H1 (cell line): ENCODE results near the gene PPP2R2D. TPM values are rescaled to one million over a fixed set of nuclear protein-coding genes. Genes with fewer than 3 reads are reported as not detected.

Experiments used
- CTCF ChIA-PET: fragments of 300-600 bp; sonication (Branson Sonifier 250); formaldehyde crosslinking; loops from one replicate; lab custom pipeline; 2021; ENCODE audit not compliant: partially characterized antibody; lab: Charles Lee
- POLR2A ChIA-PET: fragments of 300-600 bp; sonication (Branson Sonifier 250); formaldehyde crosslinking; loops from one replicate; lab custom pipeline; 2021; ENCODE audit warnings: inconsistent platforms; ENCODE audit not compliant: partially characterized antibody; lab: Charles Lee
- DNase-seq, 2 experiments: peaks; one replicate each; pipeline versions ENCODE4 v3.0.0 to v3.0.0-alpha.2; 2010 to 2022; ENCODE audit warnings: low spot score in 2 of 2, low read depth in 1 of 2, mixed read lengths in 1 of 2
- FAIRE-seq: peaks from 2 replicates; lab custom pipeline; 2011; peaks lifted over from hg19 to GRCh38; lab: Jason Lieb, UNC
- H2AFZ ChIP-seq: 2 replicates; pipeline ENCODE4 v1.8.1; 2012; ENCODE audit warnings: low read length, inconsistent platforms
- H2AK5ac ChIP-seq: 2 replicates; pipeline ENCODE4 v1.6.1; 2013; ENCODE audit warnings: low read depth, low read length
- H2BK120ac ChIP-seq: replicated peaks from 2 replicates; pipeline ENCODE3; 2013; ENCODE audit warnings: low read depth, low read length, inconsistent platforms
- H2BK12ac ChIP-seq: 2 replicates; pipeline ENCODE4 v1.6.1; 2013; ENCODE audit warnings: low read depth, low read length
- H2BK15ac ChIP-seq: 2 replicates; pipeline ENCODE4 v1.6.1; 2013; ENCODE audit warnings: low read length
- H2BK20ac ChIP-seq: 2 replicates; pipeline ENCODE4 v1.6.1; 2013; ENCODE audit warnings: low read length
- H2BK5ac ChIP-seq: 2 replicates; pipeline ENCODE4 v1.6.1; 2013; ENCODE audit warnings: low read depth, low read length
- H3K14ac ChIP-seq: 2 replicates; pipeline ENCODE4 v1.6.1; 2013; ENCODE audit warnings: inconsistent platforms; ENCODE audit not compliant: insufficient read length
- H3K18ac ChIP-seq: 2 replicates; pipeline ENCODE4 v1.6.1; 2013; ENCODE audit warnings: low read length; ENCODE audit errors: extremely low read depth
- H3K23ac ChIP-seq: 2 replicates; pipeline ENCODE4 v1.6.1; 2013; ENCODE audit warnings: inconsistent platforms; ENCODE audit not compliant: insufficient read length
- H3K23me2 ChIP-seq: 2 replicates; pipeline ENCODE4 v1.6.1; 2013; ENCODE audit warnings: low read depth, low read length
- H3K27ac ChIP-seq: 2 replicates; pipeline ENCODE4 v1.6.1; 2011; ENCODE audit warnings: low read depth, low read length, inconsistent platforms
- H3K27me3 ChIP-seq, 4 experiments: replicated peaks in 1 of 4; 1 replicate in 1 of 4; 2 replicates in 3 of 4; pipeline versions ENCODE4 v1.6.1 to v1.8.1; 2011 to 2013; ENCODE audit warnings: low read length in 3 of 4, mild to moderate bottlenecking in 3 of 4, inconsistent platforms in 2 of 4, mixed read lengths in 2 of 4, moderate library complexity in 1 of 4; ENCODE audit not compliant: control insufficient read depth in 3 of 4, insufficient read depth in 3 of 4; ENCODE audit errors: extremely low read depth in 1 of 4
- H3K36me3 ChIP-seq, 4 experiments: 2 replicates each; pipeline versions ENCODE4 v1.6.1 to v1.8.1; 2011 to 2013; ENCODE audit warnings: mild to moderate bottlenecking in 4 of 4, low read length in 3 of 4, moderate library complexity in 2 of 4, control low read depth in 1 of 4, inconsistent platforms in 1 of 4; ENCODE audit not compliant: insufficient read depth in 4 of 4, control insufficient read depth in 2 of 4
- H3K4ac ChIP-seq: replicated peaks from 2 replicates; pipeline ENCODE3; 2013; ENCODE audit warnings: low read length, low read depth, mixed read lengths, inconsistent platforms; ENCODE audit not compliant: insufficient read length
- H3K4me1 ChIP-seq, 4 experiments: replicated peaks in 1 of 4; 1 replicate in 1 of 4; 2 replicates in 3 of 4; pipeline versions ENCODE4 v1.6.1 to v1.8.1; 2011 to 2013; ENCODE audit warnings: low read length in 3 of 4, inconsistent platforms in 2 of 4, mixed read lengths in 1 of 4; ENCODE audit not compliant: insufficient read depth in 4 of 4, control insufficient read depth in 3 of 4
- H3K4me2 ChIP-seq, 2 experiments: 2 replicates each; pipeline versions ENCODE4 v1.6.1 to v1.8.1; 2011 to 2013; ENCODE audit warnings: low read depth in 2 of 2, low read length in 2 of 2, control low read depth in 1 of 2, inconsistent platforms in 1 of 2, mild to moderate bottlenecking in 1 of 2; ENCODE audit not compliant: insufficient read depth in 1 of 2
- H3K4me3 ChIP-seq, 4 experiments: fragments of 200-600, 300-600 bp in 1 of 4; sonication (generic), shearing (Covaris generic), sonication (Bioruptor Twin) in 1 of 4; 2 replicates each; pipeline versions ENCODE4 v1.5.1 to v1.8.1; 2011 to 2016; ENCODE audit warnings: low read length in 4 of 4, low read depth in 3 of 4, control low read depth in 2 of 4, inconsistent platforms in 2 of 4, mild to moderate bottlenecking in 2 of 4, mixed read lengths in 1 of 4, moderate library complexity in 1 of 4; ENCODE audit not compliant: insufficient read depth in 2 of 4; ENCODE audit errors: extremely low read depth in 1 of 4
- H3K56ac ChIP-seq: replicated peaks from 2 replicates; pipeline ENCODE3; 2013; ENCODE audit warnings: low read depth, mild to moderate bottlenecking, mixed read lengths, low read length, inconsistent platforms; ENCODE audit not compliant: insufficient read length
- H3K79me1 ChIP-seq: 2 replicates; pipeline ENCODE4 v1.6.1; 2013; ENCODE audit warnings: low read depth, low read length, control low read depth
- H3K79me2 ChIP-seq, 2 experiments: 2 replicates each; pipeline versions ENCODE4 v1.6.1 to v1.8.1; 2012 to 2013; ENCODE audit warnings: low read length in 2 of 2, mild to moderate bottlenecking in 2 of 2, inconsistent platforms in 1 of 2; ENCODE audit not compliant: insufficient read depth in 2 of 2, control insufficient read depth in 1 of 2
- H3K9ac ChIP-seq, 4 experiments: replicated peaks in 1 of 4; 1 replicate in 1 of 4; 2 replicates in 3 of 4; pipeline versions ENCODE4 v1.6.1 to v1.8.1; 2011 to 2013; ENCODE audit warnings: low read depth in 3 of 4, low read length in 3 of 4, control low read depth in 2 of 4, mild to moderate bottlenecking in 2 of 4, moderate library complexity in 2 of 4, inconsistent platforms in 1 of 4; ENCODE audit errors: extremely low read depth in 1 of 4
- H3K9me3 ChIP-seq, 2 experiments: 2 replicates each; pipeline versions ENCODE4 v1.6.1 to v1.8.1; 2012 to 2013; ENCODE audit warnings: mild to moderate bottlenecking in 2 of 2, moderate library complexity in 2 of 2, control low read depth in 1 of 2, inconsistent platforms in 1 of 2, low read depth in 1 of 2, low read length in 1 of 2, mixed read lengths in 1 of 2; ENCODE audit not compliant: insufficient read depth in 2 of 2
- H4K20me1 ChIP-seq, 2 experiments: replicated peaks in 1 of 2; 2 replicates each; pipeline versions ENCODE3 to v1.8.1; 2011 to 2013; ENCODE audit warnings: inconsistent platforms in 2 of 2, low read length in 2 of 2, mild to moderate bottlenecking in 1 of 2; ENCODE audit not compliant: insufficient read depth in 2 of 2, control insufficient read depth in 1 of 2
- H4K5ac ChIP-seq: 2 replicates; pipeline ENCODE4 v1.6.1; 2013; ENCODE audit warnings: low read length, low read depth, mixed read lengths, inconsistent platforms; ENCODE audit not compliant: insufficient read length
- H4K8ac ChIP-seq: 2 replicates; pipeline ENCODE4 v1.8.0; 2013; ENCODE audit warnings: mild to moderate bottlenecking, moderate library complexity, low read length, inconsistent platforms; ENCODE audit not compliant: insufficient read depth; ENCODE audit errors: extremely low read depth
- H4K91ac ChIP-seq: replicated peaks from 2 replicates; pipeline ENCODE3; 2013; ENCODE audit warnings: low read length, mixed read lengths, inconsistent platforms; ENCODE audit not compliant: insufficient read length
- BCL11A ChIP-seq, 2 experiments: IDR thresholded peaks; one replicate each; pipeline ENCODE4 v1.6.1; 2011; ENCODE audit warnings: low read depth in 2 of 2, low read length in 2 of 2, mild to moderate bottlenecking in 2 of 2
- CBX8 ChIP-seq: fragments of 300-800, 300-1000 bp; sonication (generic); IDR thresholded peaks from 2 replicates; pipeline ENCODE4 v1.7.1; 2016; ENCODE audit warnings: low read depth, low read length, borderline replicate concordance
- EGR1 ChIP-seq: IDR thresholded peaks from 2 replicates; pipeline ENCODE4 v1.6.1; 2011; ENCODE audit warnings: low read depth, low read length, borderline replicate concordance
- GABPA ChIP-seq: IDR thresholded peaks from 2 replicates; pipeline ENCODE4 v1.6.1; 2011; ENCODE audit warnings: mild to moderate bottlenecking, low read length, moderate library complexity, borderline replicate concordance; ENCODE audit not compliant: insufficient read depth
- GTF2F1 ChIP-seq: IDR thresholded peaks from 2 replicates; pipeline ENCODE4 v1.6.1; 2012; ENCODE audit warnings: low read depth, low read length, improper control_type of control experiment, borderline replicate concordance
- JUND ChIP-seq: IDR thresholded peaks from 2 replicates; pipeline ENCODE4 v1.6.1; 2011; ENCODE audit warnings: mild to moderate bottlenecking, improper control_type of control experiment, low read length
- KDM1A ChIP-seq: fragments of 200-600, 300-600 bp; sonication (generic); IDR thresholded peaks from 2 replicates; pipeline ENCODE4 v1.7.1; 2016; ENCODE audit warnings: mild to moderate bottlenecking, low read length, borderline replicate concordance
- NANOG ChIP-seq: IDR thresholded peaks from 2 replicates; pipeline ENCODE4 v1.6.1; 2011; ENCODE audit warnings: low read length, low read depth, mild to moderate bottlenecking, inconsistent platforms; ENCODE audit not compliant: insufficient read depth, poor library complexity, severe bottlenecking
- RAD21 ChIP-seq, 2 experiments: IDR thresholded peaks in 1 of 2; conservative IDR thresholded peaks in 1 of 2; 2 replicates each; pipeline ENCODE4 v1.6.1; 2011; ENCODE audit warnings: low read depth in 2 of 2, low read length in 2 of 2, improper control_type of control experiment in 1 of 2, inconsistent platforms in 1 of 2, mild to moderate bottlenecking in 1 of 2, moderate library complexity in 1 of 2
- SP1 ChIP-seq: IDR thresholded peaks from 2 replicates; pipeline ENCODE4 v1.6.1; 2011; ENCODE audit warnings: low read depth, low read length
- TAF7 ChIP-seq: optimal IDR thresholded peaks from 2 replicates; pipeline ENCODE3; 2011; ENCODE audit warnings: low read depth, mild to moderate bottlenecking, inconsistent platforms, low read length, moderate library complexity, borderline replicate concordance
- TCF12 ChIP-seq: IDR thresholded peaks from 2 replicates; pipeline ENCODE4 v1.6.1; 2011; ENCODE audit warnings: low read depth, mild to moderate bottlenecking, low read length
- WGBS, 2 experiments: shearing (Covaris generic) in 1 of 2; methylation state at CpG; one replicate each; pipeline versions ENCODE4 v1.1.6 to v1.1.7; 2013 to 2015; ENCODE audit warnings: low lambda C conversion rate in 2 of 2, mixed read lengths in 2 of 2, inconsistent platforms in 1 of 2, low coverage in 1 of 2, missing lambda C conversion rate in 1 of 2; ENCODE audit not compliant: insufficient replicate concordance in 2 of 2, insufficient coverage in 1 of 2, insufficient read length in 1 of 2; ENCODE audit errors: extremely low coverage in 1 of 2, missing lambda C conversion rate in 1 of 2; 5-methylcytosine and 5-hydroxymethylcytosine counted together
- polyA plus RNA-seq, 7 experiments: library from polyadenylated mRNA; depleted of rRNA in 3 of 7; stranded (reverse) in 5 of 7; unstranded in 2 of 7; fragments of >200 nt in 5 of 7; fragments of 200-250 nt in 2 of 7; gene quantifications; 1 replicate in 5 of 7; 2 replicates in 1 of 7; 4 replicates in 1 of 7; pipeline versions ENCODE4 v1.2.1 to v1.2.3, GENCODE V29; 2011 to 2013; ENCODE audit warnings: missing spikeins in 2 of 7, mixed read lengths in 2 of 7
- total RNA-seq: library from RNA; stranded (reverse); fragmentation: NEBNext Ultra II Directional; extraction: Animal tissue kit (Norgen Biotek cat#: 25700); gene quantifications from 2 replicates; pipeline ENCODE4 v1.2.1, GENCODE V29; 2021

The PPP2R2D gene
- total and polyA plus RNA-seq, 2 of the 8 experiments (the other 6 are each of a cell fraction or from before 2014, with no cell fraction given) = 25.4 to 32.8 TPM

GRCh38 chr10:131857156-131858117, 43.4 kb upstream of the PPP2R2D start:
- ChIA-PET POLR2A (no interaction called here), CTCF (interaction anchor here (0.6 to 3.8 kb wide), 4 partner anchors 16 to 165 kb away, joined by 3 to 21 read pairs (median 5); no protein-coding TSS in a partner anchor)

More at GRCh38 chr10:131857156-131858117, 43.4 kb upstream of the PPP2R2D start:
- no peak overlapping the region for H2BK15ac ChIP-seq
- H4K5ac ChIP-seq = no peak overlapping the region
- H3K23me2 ChIP-seq = no peaks in the 10 kb centered on the region
- TF ChIP-seq JUND = no peak
- no peak for TF ChIP-seq TCF12
- no peak for TF ChIP-seq EGR1
- TF ChIP-seq GABPA = no peak
- TF ChIP-seq GTF2F1 = no peak
- TF ChIP-seq BCL11A (IDR thresholded peaks at IDR 0.05; ENCODE audit: low read depth in 2 of 2, low read length in 2 of 2) = no peak
- no peak for TF ChIP-seq CBX8
- no peak for TF ChIP-seq KDM1A
- TF ChIP-seq RAD21 (IDR thresholded peaks at IDR 0.05 in 1 of 2, conservative IDR thresholded peaks at IDR 0.05 in 1 of 2; ENCODE audit: low read depth in 2 of 2, low read length in 2 of 2) = no peak
- no peak for TF ChIP-seq NANOG
- no peak for TF ChIP-seq TAF7
- no peak for TF ChIP-seq SP1
- no peak overlapping the region for H3K18ac ChIP-seq
- H3K4me2 ChIP-seq = no peak overlapping the region
- H3K79me2 ChIP-seq = no peaks in the 10 kb centered on the region
- no peaks in the 10 kb centered on the region for H3K36me3 ChIP-seq
- no peak overlapping the region for H4K8ac ChIP-seq
- H3K4me3 ChIP-seq = no peak overlapping the region
- H3K79me1 ChIP-seq = no peaks in the 10 kb centered on the region
- H2BK20ac ChIP-seq = no peak overlapping the region
- H2BK120ac ChIP-seq = no peak overlapping the region
- H3K9ac ChIP-seq = no peak overlapping the region
- H3K4ac ChIP-seq = no peak overlapping the region
- no peak overlapping the region for H3K14ac ChIP-seq
- no peaks in the 10 kb centered on the region for H3K9me3 ChIP-seq
- no peak overlapping the region for H2AFZ ChIP-seq
- H3K4me1 ChIP-seq = no peaks in the 10 kb centered on the region
- FAIRE-seq = no peak
- 85% methylated on average over 30 of the region's 33 CpGs; no CpG with 5 or more reads in 1 of the 2 experiments for WGBS, 2 experiments
- DNase-seq = no peak
- H2BK5ac ChIP-seq = no peak overlapping the region
- no peaks in the 10 kb centered on the region for H4K20me1 ChIP-seq
- H3K27ac ChIP-seq = no peak overlapping the region
- no peak overlapping the region for H3K23ac ChIP-seq
- H3K56ac ChIP-seq = no peak overlapping the region
- H3K27me3 ChIP-seq = no peaks in the 10 kb centered on the region
- no peak overlapping the region for H2AK5ac ChIP-seq
- H4K91ac ChIP-seq = no peak overlapping the region
- no peak overlapping the region for H2BK12ac ChIP-seq
